Endothelial cell of umbilical vein (primary cell): ENCODE data around the gene TOMM6. TPM values are rescaled to one million over a fixed set of nuclear protein-coding genes. Genes with fewer than 3 reads are reported as not detected.

Experiments used
- BruUV-seq: library from RNA; stranded (reverse); fragments of 400-500 nt; replicated peaks from 2 replicates; lab custom pipeline; 2021; lab: Mats Ljungman, UMichigan
- CTCF ChIA-PET: fragments of 300-600, 350-600 bp; sonication (Branson Sonifier 250); formaldehyde crosslinking; loops from one replicate; lab custom pipeline; 2021; ENCODE audit warnings: antibody characterized with exemption, inconsistent platforms; lab: Charles Lee
- POLR2A ChIA-PET: fragments of 300-600, 350-600 bp; sonication (Branson Sonifier 250); formaldehyde crosslinking; loops from one replicate; lab custom pipeline; 2021; ENCODE audit warnings: antibody characterized with exemption, inconsistent platforms; lab: Charles Lee
- DNase-seq: peaks from one replicate; pipeline ENCODE4 v3.0.0-alpha.2; 2011; ENCODE audit warnings: low read depth, low spot score
- FAIRE-seq: peaks from 2 replicates; lab custom pipeline; 2011; peaks lifted over from hg19 to GRCh38; lab: Jason Lieb, UNC
- H2AFZ ChIP-seq: 2 replicates; pipeline ENCODE4 v1.6.0; 2012; ENCODE audit warnings: low read depth, low read length, control low read depth, inconsistent platforms
- H3K27ac ChIP-seq: 2 replicates; pipeline ENCODE4 v1.5.1; 2011; ENCODE audit warnings: low read depth, mild to moderate bottlenecking, control low read depth, low read length, moderate library complexity; ENCODE audit not compliant: insufficient read depth
- H3K27me3 ChIP-seq, 2 experiments: 2 replicates each; pipeline versions ENCODE4 v1.6.0 to v1.6.1; 2011; ENCODE audit warnings: low read length in 2 of 2, mixed read lengths in 1 of 2; ENCODE audit not compliant: control insufficient read depth in 2 of 2, insufficient read depth in 2 of 2
- H3K36me3 ChIP-seq, 2 experiments: 2 replicates in 1 of 2; 3 replicates in 1 of 2; pipeline ENCODE4 v1.5.1; 2011; ENCODE audit warnings: low read length in 2 of 2, mild to moderate bottlenecking in 1 of 2, moderate library complexity in 1 of 2; ENCODE audit not compliant: control insufficient read depth in 2 of 2, insufficient read depth in 2 of 2; ENCODE audit errors: extremely low read depth in 1 of 2
- H3K4me1 ChIP-seq: 3 replicates; pipeline ENCODE4 v1.5.1; 2011; ENCODE audit warnings: mild to moderate bottlenecking, low read length; ENCODE audit not compliant: control insufficient read depth, insufficient read depth; ENCODE audit errors: extremely low read depth
- H3K4me2 ChIP-seq: 2 replicates; pipeline ENCODE4 v1.6.1; 2011; ENCODE audit warnings: low read length, control low read depth, mixed read lengths; ENCODE audit not compliant: insufficient read depth
- H3K4me3 ChIP-seq, 3 experiments: fragments of 200-600 bp in 1 of 3; sonication (generic), shearing (Covaris generic) in 1 of 3; replicated peaks in 1 of 3; 2 replicates each; pipeline ENCODE4 v1.5.1; 2011 to 2016; ENCODE audit warnings: control low read depth in 3 of 3, low read length in 3 of 3, mild to moderate bottlenecking in 2 of 3, inconsistent platforms in 1 of 3, low read depth in 1 of 3, moderate library complexity in 1 of 3; ENCODE audit not compliant: insufficient read depth in 1 of 3
- H3K79me2 ChIP-seq: 2 replicates; pipeline ENCODE4 v1.6.0; 2012; ENCODE audit warnings: low read length, inconsistent platforms; ENCODE audit not compliant: control insufficient read depth, insufficient read depth
- H3K9ac ChIP-seq: replicated peaks from 2 replicates; pipeline ENCODE3; 2011; ENCODE audit warnings: low read length, control low read depth; ENCODE audit not compliant: insufficient read depth; ENCODE audit errors: extremely low read depth
- H3K9me1 ChIP-seq: replicated peaks from 3 replicates; pipeline ENCODE4 v1.6.0; 2011; ENCODE audit warnings: mild to moderate bottlenecking, low read length; ENCODE audit not compliant: control insufficient read depth, insufficient read depth; ENCODE audit errors: extremely low read depth
- H3K9me3 ChIP-seq: replicated peaks from 2 replicates; pipeline ENCODE4 v1.5.1; 2012; ENCODE audit warnings: low read length, inconsistent platforms; ENCODE audit not compliant: control insufficient read depth, insufficient read depth
- H4K20me1 ChIP-seq: replicated peaks from 2 replicates; pipeline ENCODE3; 2011; ENCODE audit warnings: mild to moderate bottlenecking, low read length; ENCODE audit not compliant: control insufficient read depth, insufficient read depth; ENCODE audit errors: extremely low read depth
- EZH2 ChIP-seq: IDR thresholded peaks from 2 replicates; pipeline ENCODE4 v1.6.1; 2012; ENCODE audit warnings: borderline replicate concordance, low read depth, mild to moderate bottlenecking, moderate library complexity, low read length, inconsistent platforms; ENCODE audit not compliant: severe bottlenecking
- FOS ChIP-seq: IDR thresholded peaks from 2 replicates; pipeline ENCODE4 v1.6.1; 2011; ENCODE audit warnings: mild to moderate bottlenecking, low read length, moderate library complexity, borderline replicate concordance; ENCODE audit not compliant: insufficient read depth
- GATA2 ChIP-seq: IDR thresholded peaks from 2 replicates; pipeline ENCODE4 v1.7.0; 2011; ENCODE audit warnings: low read depth, mild to moderate bottlenecking, moderate library complexity, mixed read lengths, low read length; ENCODE audit not compliant: insufficient read length, insufficient read depth
- JUN ChIP-seq: IDR thresholded peaks from 2 replicates; pipeline ENCODE4 v1.6.1; 2011; ENCODE audit warnings: borderline replicate concordance, low read depth; ENCODE audit not compliant: insufficient read length, insufficient read depth
- MAX ChIP-seq: IDR thresholded peaks from 2 replicates; pipeline ENCODE4 v1.6.1; 2011; ENCODE audit not compliant: insufficient read depth, insufficient read length
- MYC ChIP-seq: IDR thresholded peaks from one replicate; pipeline ENCODE4 v1.6.1; 2011; ENCODE audit warnings: mild to moderate bottlenecking, low read depth, low read length
- POLR2A ChIP-seq: IDR thresholded peaks from 2 replicates; pipeline ENCODE4 v1.6.1; 2012; ENCODE audit warnings: low read depth, mild to moderate bottlenecking, control low read depth, low read length
- POLR2AphosphoS5 ChIP-seq: IDR thresholded peaks from 2 replicates; pipeline ENCODE4 v1.6.1; 2012; ENCODE audit warnings: low read depth, mild to moderate bottlenecking, control low read depth, low read length, moderate library complexity; ENCODE audit not compliant: insufficient read depth
- dilution Hi-C: fragments of 300-500 bp; cut with MboI; formaldehyde crosslinking; loops from one replicate; pipeline ENCODE4 v1.15.0; 2019; ENCODE audit warnings: low sequenced_read_pairs; ENCODE audit not compliant: extremely low pct_ligation_motif_present
- intact Hi-C: fragments of 100-400 bp; cut with micrococcal nuclease; formaldehyde crosslinking; loops from one replicate; pipeline ENCODE4 v1.10.0; 2022
- polyA plus RNA-seq, 4 experiments: library from polyadenylated mRNA; depleted of rRNA in 3 of 4; stranded (reverse) in 3 of 4; unstranded in 1 of 4; fragments of >200 nt; gene quantifications; 2 replicates each; pipeline versions ENCODE4 v1.2.1 to v1.2.3, GENCODE V29; 2011 to 2012; ENCODE audit warnings: missing spikeins in 1 of 4
- total RNA-seq: library from RNA; stranded (reverse); gene quantifications from 2 replicates; pipeline ENCODE4 v1.2.3, GENCODE V29; 2021
- TF ChIP-seq, protein P1 (sequence below), 2 donors: IDR thresholded peaks; 1 replicate in 1 of 2; 2 replicates in 1 of 2; pipeline ENCODE4 v1.5.1; 2011; ENCODE audit warnings: low read length in 2 of 2, mild to moderate bottlenecking in 2 of 2, moderate library complexity in 2 of 2, control low read depth in 1 of 2, inconsistent platforms in 1 of 2, low read depth in 1 of 2; ENCODE audit not compliant: insufficient read depth in 1 of 2; ENCODE audit errors: extremely low read depth in 1 of 2

Gene TOMM6
- total and polyA plus RNA-seq, 2 donors (not counting 3 experiments of a cell fraction or from before 2014, with no cell fraction given) = 233 to 527 TPM

- no peak overlapping the region for H3K27ac ChIP-seq
- FAIRE-seq = peak; percentile 15
- H3K9ac ChIP-seq = no peak overlapping the region
- H3K4me1 ChIP-seq = peaks cover 10% of the 10 kb centered on the region
- no peak overlapping the region for H2AFZ ChIP-seq
- TF ChIP-seq JUN (no peak), EZH2 (no peak), POLR2A (no peak), POLR2AphosphoS5 (no peak), MYC (no peak), MAX (no peak)
- intact Hi-C loops (no loop called here), dilution Hi-C loops (no loop called here)
- no peak overlapping the region for H3K4me3 ChIP-seq
- no peaks in the 10 kb centered on the region for H3K27me3 ChIP-seq
- no peak overlapping the region for H3K4me2 ChIP-seq
- DNase-seq = no peak
- no peaks in the 10 kb centered on the region for H3K9me3 ChIP-seq
- POLR2A ChIA-PET = no interaction called here
- CTCF ChIA-PET = interaction anchor here (0.8 to 1.6 kb wide), 2 partner anchors 11 to 131 kb away, joined by 4 to 6 read pairs; partner anchors contain the start of genes BYSL and MED20
- H4K20me1 ChIP-seq = no peaks in the 10 kb centered on the region
- peaks cover 6 to 10% of the 10 kb centered on the region in 2 experiments for H3K36me3 ChIP-seq
- no TSS peak for BruUV-seq
- no peaks in the 10 kb centered on the region for H3K9me1 ChIP-seq
- H3K79me2 ChIP-seq = peaks cover 17% of the 10 kb centered on the region
Observed at GRCh38 chr6:41790045-41790444, 2.6 kb downstream of the TOMM6 start.

GRCh38 chr6:41791305-41791704, 3.8 kb downstream of the TOMM6 start:
- ChIA-PET CTCF (interaction anchor here (1.6 to 2.0 kb wide), 2 partner anchors 10 kb away, joined by 6 to 8 read pairs; no protein-coding TSS in a partner anchor), POLR2A (no interaction called here)
- BruUV-seq = no TSS peak
- no peak for DNase-seq
- Histone ChIP-seq H3K4me3 (no peak overlapping the region), H3K36me3 (peaks cover 4 to 10% of the 10 kb centered on the region in 2 experiments), H3K27me3 (no peaks in the 10 kb centered on the region), H3K4me2 (no peak overlapping the region), H3K9me3 (no peaks in the 10 kb centered on the region), H3K4me1 (peaks cover 5% of the 10 kb centered on the region), H4K20me1 (no peaks in the 10 kb centered on the region), H3K79me2 (peaks cover 17% of the 10 kb centered on the region), H2AFZ (no peak overlapping the region), H3K9ac (no peak overlapping the region), H3K9me1 (no peaks in the 10 kb centered on the region), H3K27ac (no peak overlapping the region)
- dilution Hi-C loops (no loop called here), intact Hi-C loops (no loop called here)
- TF ChIP-seq MYC (no peak), FOS (no peak), POLR2A (no peak), JUN (no peak), GATA2 (no peak), POLR2AphosphoS5 (no peak), MAX (no peak), EZH2 (no peak)
- TF ChIP-seq, protein P1, sequence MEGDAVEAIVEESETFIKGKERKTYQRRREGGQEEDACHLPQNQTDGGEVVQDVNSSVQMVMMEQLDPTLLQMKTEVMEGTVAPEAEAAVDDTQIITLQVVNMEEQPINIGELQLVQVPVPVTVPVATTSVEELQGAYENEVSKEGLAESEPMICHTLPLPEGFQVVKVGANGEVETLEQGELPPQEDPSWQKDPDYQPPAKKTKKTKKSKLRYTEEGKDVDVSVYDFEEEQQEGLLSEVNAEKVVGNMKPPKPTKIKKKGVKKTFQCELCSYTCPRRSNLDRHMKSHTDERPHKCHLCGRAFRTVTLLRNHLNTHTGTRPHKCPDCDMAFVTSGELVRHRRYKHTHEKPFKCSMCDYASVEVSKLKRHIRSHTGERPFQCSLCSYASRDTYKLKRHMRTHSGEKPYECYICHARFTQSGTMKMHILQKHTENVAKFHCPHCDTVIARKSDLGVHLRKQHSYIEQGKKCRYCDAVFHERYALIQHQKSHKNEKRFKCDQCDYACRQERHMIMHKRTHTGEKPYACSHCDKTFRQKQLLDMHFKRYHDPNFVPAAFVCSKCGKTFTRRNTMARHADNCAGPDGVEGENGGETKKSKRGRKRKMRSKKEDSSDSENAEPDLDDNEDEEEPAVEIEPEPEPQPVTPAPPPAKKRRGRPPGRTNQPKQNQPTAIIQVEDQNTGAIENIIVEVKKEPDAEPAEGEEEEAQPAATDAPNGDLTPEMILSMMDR (IDR thresholded peaks at IDR 0.05; ENCODE audit: extremely low read depth in 1 of 2, insufficient read depth in 1 of 2, low read depth in 1 of 2, low read length in 2 of 2) = no peak
- FAIRE-seq = no peak
